DND-41 (cell line): ENCODE measurements around the gene NIT1.

Source experiments
- ATAC-seq: fragments of 200-7000 bp; cut with Tn5 transposase; 3 replicates; pipeline ENCODE4 v1.9.1; 2021; ENCODE audit warnings: low read depth; ENCODE audit not compliant: insufficient read depth
- DNase-seq: peaks from one replicate; pipeline ENCODE4 v3.0.0-alpha.2; 2020
- H2AFZ ChIP-seq: 2 replicates; pipeline ENCODE4 v1.6.0; 2012; ENCODE audit warnings: low read depth, low read length
- H3K27ac ChIP-seq: 2 replicates; pipeline ENCODE4 v1.5.1; 2012; ENCODE audit warnings: low read length, inconsistent platforms
- H3K27me3 ChIP-seq: fragments of 200-600 bp; sonication (generic); 2 replicates; pipeline ENCODE4 v1.6.0; 2012; ENCODE audit warnings: low read length, mild to moderate bottlenecking, inconsistent platforms; ENCODE audit not compliant: insufficient read depth, poor library complexity
- H3K36me3 ChIP-seq: 2 replicates; pipeline ENCODE4 v1.5.1; 2012; ENCODE audit warnings: low read length, inconsistent platforms; ENCODE audit not compliant: insufficient read depth
- H3K4me1 ChIP-seq: 2 replicates; pipeline ENCODE4 v1.5.1; 2012; ENCODE audit warnings: mild to moderate bottlenecking, low read length; ENCODE audit not compliant: insufficient read depth
- H3K4me2 ChIP-seq: 2 replicates; pipeline ENCODE4 v1.6.0; 2012; ENCODE audit warnings: mild to moderate bottlenecking, moderate library complexity, low read length, inconsistent platforms; ENCODE audit not compliant: insufficient read depth
- H3K4me3 ChIP-seq, 2 experiments: fragments of 200-600 bp in 1 of 2; shearing (Covaris generic) in 1 of 2; 2 replicates each; pipeline ENCODE4 v1.5.1; 2012 to 2016; ENCODE audit warnings: inconsistent platforms in 2 of 2, low read length in 2 of 2, mild to moderate bottlenecking in 2 of 2, low read depth in 1 of 2, moderate library complexity in 1 of 2
- H3K79me2 ChIP-seq: 2 replicates; pipeline ENCODE4 v1.6.0; 2012; ENCODE audit warnings: low read length, inconsistent platforms; ENCODE audit not compliant: insufficient read depth
- H3K9ac ChIP-seq: 2 replicates; pipeline ENCODE4 v1.6.0; 2012; ENCODE audit warnings: low read depth, mild to moderate bottlenecking, inconsistent platforms, low read length, moderate library complexity
- H3K9me3 ChIP-seq: 2 replicates; pipeline ENCODE4 v1.5.1; 2012; ENCODE audit warnings: low read length, moderate library complexity, mild to moderate bottlenecking, inconsistent platforms; ENCODE audit not compliant: insufficient read depth, severe bottlenecking
- H4K20me1 ChIP-seq: 2 replicates; pipeline ENCODE4 v1.6.0; 2012; ENCODE audit warnings: low read length; ENCODE audit not compliant: insufficient read depth
- CTCF ChIP-seq: IDR thresholded peaks from 2 replicates; pipeline ENCODE4 v1.5.1; 2012; ENCODE audit warnings: borderline replicate concordance, low read length, moderate library complexity, mild to moderate bottlenecking; ENCODE audit not compliant: poor library complexity, severe bottlenecking; ENCODE audit errors: extremely low read depth
- EZH2 ChIP-seq: IDR thresholded peaks from 3 replicates; pipeline ENCODE4 v1.6.1; 2012; ENCODE audit warnings: borderline replicate concordance, low read depth, mild to moderate bottlenecking, moderate library complexity, low read length, inconsistent platforms; ENCODE audit not compliant: severe bottlenecking

Gene NIT1

DNA sequence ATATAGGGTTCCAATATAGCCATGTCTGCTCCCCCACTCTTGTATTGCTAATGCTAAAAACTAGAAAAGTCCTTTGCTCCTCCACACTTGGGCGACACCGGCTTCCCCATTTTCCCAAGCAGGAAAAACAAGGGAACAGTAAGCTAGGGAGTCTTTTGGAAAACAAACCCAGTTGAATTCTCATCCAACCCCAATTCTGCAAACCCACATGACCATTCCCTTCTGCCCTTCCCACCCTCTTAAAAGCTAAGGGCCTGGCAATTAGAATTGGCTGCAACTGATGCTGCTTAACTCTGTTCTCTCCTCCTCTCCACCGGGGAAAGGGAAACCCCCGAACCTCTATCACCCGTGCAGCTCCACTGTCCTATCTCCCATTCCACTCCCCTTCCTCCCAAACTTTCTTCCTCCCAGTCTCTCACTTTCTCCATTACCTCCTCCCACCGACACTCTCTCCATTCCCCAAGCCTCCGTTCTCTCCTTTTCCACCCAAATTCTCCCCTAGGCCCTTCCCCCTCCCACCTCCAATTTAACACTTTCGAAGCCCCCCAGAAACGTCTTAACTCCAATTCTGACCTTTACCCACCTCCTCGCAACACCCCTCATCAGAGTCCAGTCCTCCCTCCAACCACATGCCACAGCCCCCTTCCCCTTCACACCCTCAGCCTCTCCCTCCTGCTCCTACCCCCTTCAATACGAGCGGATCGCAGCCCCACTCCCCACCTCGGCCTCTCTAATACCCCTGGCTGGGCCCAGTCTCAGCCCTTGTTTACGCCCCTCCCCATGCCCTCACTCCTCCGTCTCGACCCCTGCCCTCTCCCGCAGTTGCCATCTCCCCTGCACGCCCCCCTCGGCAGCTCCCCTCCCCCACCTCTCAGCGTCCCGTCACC is 13.9 kb downstream of the NIT1 start:
- Histone ChIP-seq H3K27ac (peak overlapping the region; percentile 93), H3K4me1 (peaks cover 50% of the 10 kb centered on the region), H3K9ac (peak overlapping the region; percentile 82), H3K27me3 (no peaks in the 10 kb centered on the region), H3K36me3 (peaks cover 39% of the 10 kb centered on the region), H4K20me1 (no peaks in the 10 kb centered on the region), H3K4me3 (peak overlapping the region; percentile 64 to 77), H3K79me2 (peaks cover 84% of the 10 kb centered on the region), H2AFZ (peak overlapping the region; percentile 97), H3K4me2 (peak overlapping the region; percentile 69), H3K9me3 (no peaks in the 10 kb centered on the region)
- ATAC-seq (peak; percentile 34; the same call in 2 of the 3 replicates), DNase-seq (no peak)
- TF ChIP-seq EZH2 = no peak
- no peak for TF ChIP-seq CTCF

DNA sequence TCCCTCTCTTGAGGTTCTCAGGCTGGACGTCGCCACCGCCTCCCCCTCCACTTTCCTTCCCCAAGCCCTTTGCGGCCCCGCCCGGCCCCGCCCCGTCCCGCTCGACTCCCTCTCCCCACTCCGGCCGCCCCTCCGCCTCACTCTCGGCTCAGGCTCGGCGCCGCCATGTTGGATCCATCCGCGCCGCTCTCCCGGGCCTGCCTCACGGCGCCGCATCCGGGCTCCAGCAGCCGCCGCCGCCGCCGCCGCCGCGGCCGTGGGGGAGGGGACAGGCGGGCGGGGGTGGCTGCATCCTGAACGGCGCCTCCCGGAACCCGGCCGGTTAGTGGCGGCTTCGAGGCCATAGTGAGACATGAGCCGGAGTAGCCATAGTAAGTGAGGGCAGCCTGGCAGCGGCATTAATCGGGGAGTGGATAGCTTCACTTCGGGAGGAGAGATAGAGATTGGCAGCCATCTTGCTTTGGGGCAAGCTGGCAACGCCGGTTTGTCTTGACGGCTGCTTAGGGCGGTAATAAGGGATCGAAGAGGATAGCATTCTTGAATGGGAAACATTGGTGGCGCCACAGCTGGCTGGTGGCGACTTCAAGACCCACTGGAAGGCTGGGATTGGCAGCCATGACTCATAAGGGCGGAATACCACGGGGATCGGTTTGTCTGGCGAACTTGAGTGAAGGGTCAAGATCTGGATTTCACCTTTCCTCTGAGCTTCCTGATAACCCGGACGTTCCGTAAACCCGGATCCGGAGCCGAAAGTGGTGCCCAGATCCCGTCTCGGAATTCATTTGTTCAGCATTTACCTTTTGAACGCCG is 14.7 kb downstream of the NIT1 start, which contains the start of gene DEDD:
Gene DEDD, minus strand, starts transcription at position 258 of the 810 bp plus-strand sequence. CDS start 8,205 bp downstream, outside the sequence.
- peaks cover 76% of the 10 kb centered on the region for H3K79me2 ChIP-seq
- H3K36me3 ChIP-seq = peaks cover 31% of the 10 kb centered on the region
- H3K4me3 ChIP-seq = peak within 1 kb of the TSS; percentile 64 to 77
- H4K20me1 ChIP-seq = no peaks in the 10 kb centered on the region
- ATAC-seq (peak; percentile 96), DNase-seq (peak; percentile 96)
- peaks cover 50% of the 10 kb centered on the region for H3K4me1 ChIP-seq
- H3K27ac ChIP-seq = peak within 1 kb of the TSS; percentile 93
- H3K4me2 ChIP-seq = peak within 1 kb of the TSS; percentile 69
- peak within 1 kb of the TSS; percentile 82 for H3K9ac ChIP-seq
- peak within 1 kb of the TSS; percentile 97 for H2AFZ ChIP-seq
- H3K27me3 ChIP-seq = no peaks in the 10 kb centered on the region
- TF ChIP-seq CTCF (peak; percentile 21), EZH2 (no peak)
- no peaks in the 10 kb centered on the region for H3K9me3 ChIP-seq

- Histone ChIP-seq H4K20me1 (no peaks in the 10 kb centered on the region), H3K4me1 (peaks cover 43% of the 10 kb centered on the region), H3K79me2 (peaks cover 69% of the 10 kb centered on the region), H3K9ac (peak overlapping the region; percentile 82), H3K9me3 (no peaks in the 10 kb centered on the region), H3K4me3 (peak overlapping the region; percentile 64 to 77), H3K27me3 (no peaks in the 10 kb centered on the region), H3K27ac (peak overlapping the region; percentile 93), H2AFZ (peak overlapping the region; percentile 97), H3K4me2 (peak overlapping the region; percentile 69), H3K36me3 (peaks cover 24% of the 10 kb centered on the region)
- no peak for TF ChIP-seq CTCF
- ATAC-seq = peak; percentile 20
- DNase-seq = no peak
Observed at GRCh38 chr1:161133220-161133740, 15.4 kb downstream of the NIT1 start.
